HPDE6-E6E7 (cell line): ENCODE measurements around the gene GARIN1A.
"Not testable (repeated sequence)": the region's sequence is repeated elsewhere in the genome, so short reads cannot be mapped to it uniquely, and the experiment has no call there.

Experiments
- DNase-seq: peaks from one replicate; pipeline ENCODE4 v3.0.0; 2011; ENCODE audit warnings: missing footprints; ENCODE audit errors: extremely low spot score

The GARIN1A gene

GRCh38 chr7:128671992-128672391 is at the start of gene GARIN1A:
Gene GARIN1A, plus strand, starts transcription at chr7:128672292. Its CDS starts 106 bp downstream, at chr7:128672398.
- no peak for DNase-seq

GRCh38 chr7:128627124-128627523 is 45.0 kb upstream of the GARIN1A start:
- not testable (repeated sequence) for DNase-seq

GRCh38 chr7:128633915-128634314 is 38.2 kb upstream of the GARIN1A start:
- not testable (repeated sequence) for DNase-seq

- not testable (repeated sequence) for DNase-seq
Measured at GRCh38 chr7:128645206-128645605, 26.9 kb upstream of the GARIN1A start.

- DNase-seq, result not testable (repeated sequence)
Measured at GRCh38 chr7:128645844-128646243, 26.2 kb upstream of the GARIN1A start.

- not testable (repeated sequence) for DNase-seq
Measured at GRCh38 chr7:128646877-128647276, 25.2 kb upstream of the GARIN1A start.

GRCh38 chr7:128651096-128651495 is 21.0 kb upstream of the GARIN1A start:
- DNase-seq, result not testable (repeated sequence)

GRCh38 chr7:128652606-128653005 is 19.5 kb upstream of the GARIN1A start:
- not testable (repeated sequence) for DNase-seq

GRCh38 chr7:128653197-128653596 is 18.9 kb upstream of the GARIN1A start:
- not testable (repeated sequence) for DNase-seq

- DNase-seq, result not testable (repeated sequence)
Measured at GRCh38 chr7:128654080-128654479, 18.0 kb upstream of the GARIN1A start.

GRCh38 chr7:128654501-128654900 is 17.6 kb upstream of the GARIN1A start:
- DNase-seq, result not testable (repeated sequence)

- DNase-seq, result not testable (repeated sequence)
Measured at GRCh38 chr7:128658428-128658827, 13.7 kb upstream of the GARIN1A start.

- no peak for DNase-seq
Measured at GRCh38 chr7:128660596-128660995, 11.5 kb upstream of the GARIN1A start.

GRCh38 chr7:128661446-128661845 is 10.6 kb upstream of the GARIN1A start:
- DNase-seq, result no peak

GRCh38 chr7:128662091-128662490 is 10.0 kb upstream of the GARIN1A start:
- no peak for DNase-seq

GRCh38 chr7:128663223-128663622 is 8.9 kb upstream of the GARIN1A start:
- DNase-seq, result not testable (repeated sequence)

- no peak for DNase-seq
Measured at GRCh38 chr7:128665057-128665456, 7.0 kb upstream of the GARIN1A start.

GRCh38 chr7:128666200-128666599 is 5.9 kb upstream of the GARIN1A start:
- DNase-seq, result no peak

- DNase-seq, result no peak
Measured at GRCh38 chr7:128672927-128673517, 930 bp downstream of the GARIN1A start.

- DNase-seq, result no peak
Measured at GRCh38 chr7:128673571-128673970, 1.5 kb downstream of the GARIN1A start.

- no peak for DNase-seq
Measured at GRCh38 chr7:128676665-128677064, 4.6 kb downstream of the GARIN1A start.

GRCh38 chr7:128679920-128680319 is 7.8 kb downstream of the GARIN1A start:
- DNase-seq, result no peak

- no peak for DNase-seq
Measured at GRCh38 chr7:128681794-128682537, 9.9 kb downstream of the GARIN1A start.
